DND-41 (cell line): ENCODE results near the gene FAF1.

ENCODE experiments used
- ATAC-seq: fragments of 200-7000 bp; cut with Tn5 transposase; 3 replicates; pipeline ENCODE4 v1.9.1; 2021; ENCODE audit warnings: low read depth; ENCODE audit not compliant: insufficient read depth
- DNase-seq: peaks from one replicate; pipeline ENCODE4 v3.0.0-alpha.2; 2020
- H2AFZ ChIP-seq: 2 replicates; pipeline ENCODE4 v1.6.0; 2012; ENCODE audit warnings: low read depth, low read length
- H3K27ac ChIP-seq: 2 replicates; pipeline ENCODE4 v1.5.1; 2012; ENCODE audit warnings: low read length, inconsistent platforms
- H3K27me3 ChIP-seq: fragments of 200-600 bp; sonication (generic); 2 replicates; pipeline ENCODE4 v1.6.0; 2012; ENCODE audit warnings: low read length, mild to moderate bottlenecking, inconsistent platforms; ENCODE audit not compliant: insufficient read depth, poor library complexity
- H3K36me3 ChIP-seq: 2 replicates; pipeline ENCODE4 v1.5.1; 2012; ENCODE audit warnings: low read length, inconsistent platforms; ENCODE audit not compliant: insufficient read depth
- H3K4me1 ChIP-seq: 2 replicates; pipeline ENCODE4 v1.5.1; 2012; ENCODE audit warnings: mild to moderate bottlenecking, low read length; ENCODE audit not compliant: insufficient read depth
- H3K4me2 ChIP-seq: 2 replicates; pipeline ENCODE4 v1.6.0; 2012; ENCODE audit warnings: mild to moderate bottlenecking, moderate library complexity, low read length, inconsistent platforms; ENCODE audit not compliant: insufficient read depth
- H3K4me3 ChIP-seq, 2 experiments: fragments of 200-600 bp in 1 of 2; shearing (Covaris generic) in 1 of 2; 2 replicates each; pipeline ENCODE4 v1.5.1; 2012 to 2016; ENCODE audit warnings: inconsistent platforms in 2 of 2, low read length in 2 of 2, mild to moderate bottlenecking in 2 of 2, low read depth in 1 of 2, moderate library complexity in 1 of 2
- H3K79me2 ChIP-seq: 2 replicates; pipeline ENCODE4 v1.6.0; 2012; ENCODE audit warnings: low read length, inconsistent platforms; ENCODE audit not compliant: insufficient read depth
- H3K9ac ChIP-seq: 2 replicates; pipeline ENCODE4 v1.6.0; 2012; ENCODE audit warnings: low read depth, mild to moderate bottlenecking, inconsistent platforms, low read length, moderate library complexity
- H3K9me3 ChIP-seq: 2 replicates; pipeline ENCODE4 v1.5.1; 2012; ENCODE audit warnings: low read length, moderate library complexity, mild to moderate bottlenecking, inconsistent platforms; ENCODE audit not compliant: insufficient read depth, severe bottlenecking
- H4K20me1 ChIP-seq: 2 replicates; pipeline ENCODE4 v1.6.0; 2012; ENCODE audit warnings: low read length; ENCODE audit not compliant: insufficient read depth
- CTCF ChIP-seq: IDR thresholded peaks from 2 replicates; pipeline ENCODE4 v1.5.1; 2012; ENCODE audit warnings: borderline replicate concordance, low read length, moderate library complexity, mild to moderate bottlenecking; ENCODE audit not compliant: poor library complexity, severe bottlenecking; ENCODE audit errors: extremely low read depth
- EZH2 ChIP-seq: IDR thresholded peaks from 3 replicates; pipeline ENCODE4 v1.6.1; 2012; ENCODE audit warnings: borderline replicate concordance, low read depth, mild to moderate bottlenecking, moderate library complexity, low read length, inconsistent platforms; ENCODE audit not compliant: severe bottlenecking

FAF1 gene

GRCh38 chr1:50923564-50923963 lies 36.5 kb downstream of the FAF1 start:
- Histone ChIP-seq H3K9me3 (no peaks in the 10 kb centered on the region), H3K36me3 (peaks cover 24% of the 10 kb centered on the region), H3K27me3 (no peaks in the 10 kb centered on the region), H3K4me3 (no peak overlapping the region), H3K9ac (no peak overlapping the region), H2AFZ (no peak overlapping the region), H3K27ac (no peak overlapping the region), H3K4me1 (no peaks in the 10 kb centered on the region), H4K20me1 (peaks cover 10% of the 10 kb centered on the region), H3K79me2 (peaks cover 99% of the 10 kb centered on the region), H3K4me2 (no peak overlapping the region)
- ATAC-seq (no peak), DNase-seq (no peak)
- TF ChIP-seq CTCF, result no peak
- TF ChIP-seq EZH2, result no peak

DNA sequence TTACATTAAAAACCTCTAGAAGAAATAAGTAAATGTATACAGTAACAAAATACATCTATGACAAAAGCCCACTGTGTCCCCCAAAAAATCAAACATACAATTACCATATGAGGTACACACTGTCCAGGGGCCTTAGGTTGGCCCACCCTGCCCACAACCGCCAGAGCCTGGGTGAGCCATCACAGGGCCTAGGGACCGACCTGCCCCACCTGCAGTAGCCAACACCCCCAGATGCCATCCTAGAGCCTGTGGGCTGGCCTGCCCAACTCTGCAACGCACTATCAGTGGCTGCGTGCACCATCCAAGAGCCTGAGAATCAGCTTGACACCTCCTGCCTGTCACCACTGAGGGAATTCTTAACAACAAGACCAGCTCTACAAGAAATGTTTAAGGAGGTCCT lies 39.0 kb downstream of the FAF1 start:
- no peaks in the 10 kb centered on the region for H3K27me3 ChIP-seq
- H4K20me1 ChIP-seq, result peaks cover 22% of the 10 kb centered on the region
- no peaks in the 10 kb centered on the region for H3K4me1 ChIP-seq
- H3K4me2 ChIP-seq, result no peak overlapping the region
- DNase-seq (no peak), ATAC-seq (no peak)
- H3K9me3 ChIP-seq, result no peaks in the 10 kb centered on the region
- no peak overlapping the region for H3K27ac ChIP-seq
- peaks cover 93% of the 10 kb centered on the region for H3K79me2 ChIP-seq
- no peak overlapping the region for H3K9ac ChIP-seq
- H3K36me3 ChIP-seq, result peaks cover 12% of the 10 kb centered on the region
- TF ChIP-seq CTCF (no peak), EZH2 (no peak)
- H2AFZ ChIP-seq, result no peak overlapping the region
- no peak overlapping the region for H3K4me3 ChIP-seq

- Histone ChIP-seq H3K4me1 (no peaks in the 10 kb centered on the region), H3K4me3 (no peak overlapping the region), H3K9me3 (no peaks in the 10 kb centered on the region), H3K27ac (no peak overlapping the region), H3K9ac (no peak overlapping the region), H3K27me3 (no peaks in the 10 kb centered on the region), H4K20me1 (peaks cover 22% of the 10 kb centered on the region), H2AFZ (no peak overlapping the region), H3K36me3 (peaks cover 8% of the 10 kb centered on the region), H3K4me2 (no peak overlapping the region), H3K79me2 (peaks cover 93% of the 10 kb centered on the region)
- TF ChIP-seq EZH2 (no peak), CTCF (no peak)
- ATAC-seq, result no peak
- DNase-seq, result no peak
Observed at GRCh38 chr1:50920409-50920808, 39.7 kb downstream of the FAF1 start.
